Tibial nerve (tissue), 4 donors: ENCODE data around the gene KLHL17.

Experiments used
- CTCF ChIP-seq, 5 experiments: fragments of 200-600 bp in 3 of 5; fragments of 450-650 bp in 2 of 5; sonication (generic) in 3 of 5; IDR thresholded peaks; one replicate each; pipeline ENCODE4 v1.5.1; 2016 to 2019; ENCODE audit warnings: antibody characterized with exemption in 5 of 5, mild to moderate bottlenecking in 3 of 5, moderate library complexity in 2 of 5
- EP300 ChIP-seq, 2 donors: sonication (generic); formaldehyde crosslinking; IDR thresholded peaks; one replicate each; pipeline ENCODE4 v1.6.1; 2017; ENCODE audit warnings: antibody characterized with exemption in 2 of 2, mild to moderate bottlenecking in 1 of 2
- POLR2A ChIP-seq, 2 donors: fragments of 450-650 bp; IDR thresholded peaks; one replicate each; pipeline ENCODE4 v1.6.1; 2017; ENCODE audit warnings: antibody characterized with exemption in 2 of 2, mild to moderate bottlenecking in 2 of 2, moderate library complexity in 2 of 2

- TF ChIP-seq CTCF (IDR thresholded peaks at IDR 0.05): no peak
- no peak for TF ChIP-seq EP300 (IDR thresholded peaks at IDR 0.05)
- TF ChIP-seq POLR2A (IDR thresholded peaks at IDR 0.05): no peak
Observed at GRCh38 chr1:945688-946556, 14.5 kb upstream of the KLHL17 start.
